Vagina (tissue), 2 donors: ENCODE measurements around the gene IL12B.

Experiments used
- POLR2A ChIP-seq, 2 donors: fragments of 450-650 bp; IDR thresholded peaks; one replicate each; pipeline ENCODE4 v1.6.1; 2017; ENCODE audit warnings: antibody characterized with exemption in 2 of 2, mild to moderate bottlenecking in 2 of 2, moderate library complexity in 2 of 2
- TF ChIP-seq, protein P1 (sequence below), 3 experiments: fragments of 450-650 bp in 2 of 3; fragments of 200-600 bp in 1 of 3; sonication (generic) in 1 of 3; IDR thresholded peaks; one replicate each; pipeline ENCODE4 v1.5.1; 2017 to 2019; ENCODE audit warnings: antibody characterized with exemption in 3 of 3, mild to moderate bottlenecking in 2 of 3, moderate library complexity in 2 of 3

DNA sequence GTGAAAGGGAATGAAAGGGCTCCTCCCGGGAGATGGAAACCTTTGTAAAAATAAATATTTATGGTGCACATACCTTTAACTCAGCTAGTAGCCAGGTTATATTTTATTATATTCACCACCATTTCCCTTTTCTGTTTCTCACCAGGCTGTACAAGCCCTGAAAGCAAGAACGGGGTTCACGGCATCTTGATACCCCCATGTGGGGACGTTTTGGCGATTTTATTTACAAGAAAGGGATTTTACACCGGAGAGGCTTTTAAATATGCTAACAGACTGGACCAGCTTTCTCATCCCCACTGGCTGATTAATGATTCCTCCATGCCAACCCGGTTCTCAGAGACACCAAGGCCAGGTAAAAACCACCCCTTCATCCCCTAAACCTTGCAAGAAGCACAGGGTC is 19.2 kb downstream of the IL12B start:
- no peak for TF ChIP-seq POLR2A (IDR thresholded peaks at IDR 0.05)
- TF ChIP-seq, protein P1, sequence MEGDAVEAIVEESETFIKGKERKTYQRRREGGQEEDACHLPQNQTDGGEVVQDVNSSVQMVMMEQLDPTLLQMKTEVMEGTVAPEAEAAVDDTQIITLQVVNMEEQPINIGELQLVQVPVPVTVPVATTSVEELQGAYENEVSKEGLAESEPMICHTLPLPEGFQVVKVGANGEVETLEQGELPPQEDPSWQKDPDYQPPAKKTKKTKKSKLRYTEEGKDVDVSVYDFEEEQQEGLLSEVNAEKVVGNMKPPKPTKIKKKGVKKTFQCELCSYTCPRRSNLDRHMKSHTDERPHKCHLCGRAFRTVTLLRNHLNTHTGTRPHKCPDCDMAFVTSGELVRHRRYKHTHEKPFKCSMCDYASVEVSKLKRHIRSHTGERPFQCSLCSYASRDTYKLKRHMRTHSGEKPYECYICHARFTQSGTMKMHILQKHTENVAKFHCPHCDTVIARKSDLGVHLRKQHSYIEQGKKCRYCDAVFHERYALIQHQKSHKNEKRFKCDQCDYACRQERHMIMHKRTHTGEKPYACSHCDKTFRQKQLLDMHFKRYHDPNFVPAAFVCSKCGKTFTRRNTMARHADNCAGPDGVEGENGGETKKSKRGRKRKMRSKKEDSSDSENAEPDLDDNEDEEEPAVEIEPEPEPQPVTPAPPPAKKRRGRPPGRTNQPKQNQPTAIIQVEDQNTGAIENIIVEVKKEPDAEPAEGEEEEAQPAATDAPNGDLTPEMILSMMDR (IDR thresholded peaks at IDR 0.05), result no peak
